ENCODE measurements around the gene SYTL2. TPM values are rescaled to one million over a fixed set of nuclear protein-coding genes. Genes with fewer than 3 reads are reported as not detected.
"Not testable (repeated sequence)": the region's sequence is repeated elsewhere in the genome, so short reads cannot be mapped to it uniquely, and the experiment has no call there.

The SYTL2 gene
- total RNA-seq, 1 donor: 10.8 TPM

DNA sequence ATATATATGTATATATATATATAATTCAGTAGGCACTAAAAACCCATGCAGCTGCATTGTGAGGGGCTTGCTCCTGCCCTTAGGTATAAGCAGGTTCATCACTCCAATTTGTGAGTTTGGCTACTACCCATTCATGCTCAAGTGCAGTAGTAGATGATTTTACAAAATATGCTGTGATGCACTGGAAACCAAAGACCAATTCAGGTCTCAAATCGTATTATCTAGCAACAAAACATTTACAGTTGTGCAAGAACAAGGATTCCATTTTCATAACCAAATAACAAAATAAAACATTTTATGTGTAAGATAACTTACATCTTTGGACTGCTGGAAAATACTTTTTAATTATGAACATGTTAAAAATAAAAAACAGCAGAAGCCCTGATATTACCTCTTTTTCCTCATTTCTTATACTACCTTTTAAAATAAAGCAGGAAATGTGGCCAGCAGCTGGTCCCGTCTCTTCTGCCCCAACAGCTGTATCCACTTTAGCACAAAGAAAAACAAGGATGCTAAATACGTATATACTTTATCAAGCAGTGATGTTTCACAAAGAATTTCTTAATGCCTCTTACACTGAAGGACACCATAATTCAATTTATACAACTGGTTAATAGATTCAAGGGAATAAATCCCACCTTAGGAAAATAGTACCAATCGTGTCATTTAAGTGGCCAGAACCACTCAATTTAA is 148.8 kb downstream of the SYTL2 start:
- DNase-seq (ENCODE audit: low read depth): peak; percentile 53
- peak overlapping the region; percentile 97 for H3K4me3 ChIP-seq (ENCODE audit: low read depth, low read length)
- TF ChIP-seq CTCF (IDR thresholded peaks at IDR 0.05; ENCODE audit: insufficient read depth, low read depth, low read length): no peak

DNA sequence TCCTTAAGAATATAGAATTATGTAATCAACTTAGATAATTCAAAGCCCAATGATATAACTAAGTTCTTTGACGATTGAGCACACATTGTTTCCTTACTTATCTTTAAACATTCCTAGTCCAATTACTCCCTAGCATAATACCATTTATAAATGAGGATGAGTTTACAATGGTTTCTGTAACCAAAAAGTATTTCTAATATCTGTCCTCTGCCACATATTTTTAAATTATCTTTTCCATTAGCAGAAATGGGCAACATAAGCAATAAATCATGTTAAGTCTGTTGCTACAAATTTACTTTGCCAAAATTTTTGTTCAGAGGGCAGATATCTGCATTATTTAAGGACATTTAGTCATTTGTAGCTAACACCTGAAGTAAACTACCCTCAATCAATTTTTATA is 152.8 kb downstream of the SYTL2 start:
- DNase-seq (ENCODE audit: low read depth): no peak
- H3K4me3 ChIP-seq (ENCODE audit: low read depth, low read length): no peak overlapping the region
- TF ChIP-seq CTCF (IDR thresholded peaks at IDR 0.05; ENCODE audit: insufficient read depth, low read depth, low read length): no peak

- DNase-seq (ENCODE audit: low read depth): no peak
- no peak for TF ChIP-seq CTCF (IDR thresholded peaks at IDR 0.05; ENCODE audit: insufficient read depth, low read depth, low read length)
- H3K4me3 ChIP-seq (ENCODE audit: low read depth, low read length): no peak overlapping the region
Observed at GRCh38 chr11:85656777-85657176, 154.2 kb downstream of the SYTL2 start.

DNA sequence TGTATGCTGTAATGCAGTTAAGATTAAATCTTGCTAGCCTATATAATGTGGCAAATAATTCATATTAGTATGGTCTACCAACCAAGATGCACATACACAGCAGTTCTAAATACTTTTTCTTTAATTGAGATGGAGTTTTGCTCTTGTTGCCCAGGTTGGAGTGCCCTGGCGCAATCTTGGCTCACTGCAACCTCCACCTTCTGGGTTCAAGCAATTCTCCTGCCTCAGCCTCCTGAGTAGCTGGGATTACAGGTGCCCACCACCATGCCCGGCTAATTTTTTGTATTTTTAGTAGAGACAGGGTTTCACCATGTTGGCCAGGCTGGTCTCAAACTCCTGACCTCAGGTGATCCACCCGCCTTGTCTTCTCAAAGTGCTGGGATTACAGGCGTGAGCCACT is 156.6 kb downstream of the SYTL2 start:
- DNase-seq (ENCODE audit: low read depth); H3K4me3 ChIP-seq (ENCODE audit: low read depth, low read length): not testable (repeated sequence)

- TF ChIP-seq CTCF (IDR thresholded peaks at IDR 0.05; ENCODE audit: insufficient read depth, low read depth, low read length): no peak
- H3K4me3 ChIP-seq (ENCODE audit: low read depth, low read length): no peak overlapping the region
- DNase-seq (ENCODE audit: low read depth): no peak
Observed at GRCh38 chr11:85652786-85653447, 158.0 kb downstream of the SYTL2 start.

- no peak overlapping the region for H3K4me3 ChIP-seq (ENCODE audit: low read depth, low read length)
- no peak for DNase-seq (ENCODE audit: low read depth)
- TF ChIP-seq CTCF (IDR thresholded peaks at IDR 0.05; ENCODE audit: insufficient read depth, low read depth, low read length): no peak
Observed at GRCh38 chr11:85651118-85651517, 159.8 kb downstream of the SYTL2 start.

- TF ChIP-seq CTCF (IDR thresholded peaks at IDR 0.05; ENCODE audit: insufficient read depth, low read depth, low read length): no peak
- DNase-seq (ENCODE audit: low read depth): peak; percentile 85
- H3K4me3 ChIP-seq (ENCODE audit: low read depth, low read length): peak within 1 kb of the TSS; percentile 85
Observed at GRCh38 chr11:85647604-85648299, 163.2 kb downstream of the SYTL2 start, which contains the start of gene TMEM126A. TSS of gene TMEM126A (plus strand) at chr11:85647967. CDS start at chr11:85650256, 2,289 bp downstream.

All from fibroblast of villous mesenchyme (primary cell).